AG04449 (cell line): ENCODE measurements around the gene LRP1B.
"Not testable (repeated sequence)": the region's sequence is repeated elsewhere in the genome, so short reads cannot be mapped to it uniquely, and the experiment has no call there.

Source experiments
- CTCF ChIA-PET: fragments of 350-600 bp; formaldehyde crosslinking; extraction: SDS; loops from one replicate; lab custom pipeline; 2021; ENCODE audit warnings: antibody characterized with exemption; lab: Yijun Ruan, JAX
- POLR2A ChIA-PET: fragments of 400-600, 350-600 bp; formaldehyde crosslinking; extraction: SDS; loops from one replicate; lab custom pipeline; 2020; ENCODE audit warnings: antibody characterized with exemption, inconsistent platforms; lab: Yijun Ruan, JAX
- DNase-seq: peaks from one replicate; pipeline ENCODE4 v3.0.0-alpha.2; 2010; ENCODE audit warnings: low read depth, low spot score
- H3K4me3 ChIP-seq: 2 replicates; pipeline ENCODE4 v1.5.1; 2011; ENCODE audit warnings: low read depth, mild to moderate bottlenecking, control low read depth, low read length
- CTCF ChIP-seq: IDR thresholded peaks from one replicate; pipeline ENCODE4 v1.5.1; 2011; ENCODE audit warnings: mild to moderate bottlenecking, moderate library complexity, low read length, control low read depth, inconsistent platforms; ENCODE audit not compliant: insufficient read depth; ENCODE audit errors: missing control alignments

LRP1B gene

GRCh38 chr2:140972724-140973123 lies 1158.1 kb downstream of the LRP1B start:
- CTCF ChIA-PET = no interaction called here
- no peak for TF ChIP-seq CTCF
- POLR2A ChIA-PET = no interaction called here
- DNase-seq = no peak
- H3K4me3 ChIP-seq = no peak overlapping the region

GRCh38 chr2:140964324-140964723 lies 1166.5 kb downstream of the LRP1B start:
- H3K4me3 ChIP-seq, CTCF ChIA-PET, DNase-seq, POLR2A ChIA-PET: not testable (repeated sequence)

GRCh38 chr2:140949932-140950331 lies 1180.9 kb downstream of the LRP1B start:
- DNase-seq = no peak
- TF ChIP-seq CTCF = no peak
- ChIA-PET CTCF (no interaction called here), POLR2A (no interaction called here)
- H3K4me3 ChIP-seq = no peak overlapping the region

GRCh38 chr2:140947236-140947635 lies 1183.6 kb downstream of the LRP1B start:
- DNase-seq = no peak
- ChIA-PET POLR2A (no interaction called here), CTCF (no interaction called here)
- TF ChIP-seq CTCF = no peak
- H3K4me3 ChIP-seq = no peak overlapping the region

GRCh38 chr2:140943867-140944266 lies 1186.9 kb downstream of the LRP1B start:
- CTCF ChIA-PET = no interaction called here
- DNase-seq = no peak
- no peak overlapping the region for H3K4me3 ChIP-seq
- POLR2A ChIA-PET = no interaction called here
- TF ChIP-seq CTCF = no peak

GRCh38 chr2:140942284-140942683 lies 1188.5 kb downstream of the LRP1B start:
- no peak for TF ChIP-seq CTCF
- ChIA-PET POLR2A (no interaction called here), CTCF (no interaction called here)
- no peak overlapping the region for H3K4me3 ChIP-seq
- DNase-seq = no peak

- CTCF ChIA-PET = no interaction called here
- POLR2A ChIA-PET = no interaction called here
- no peak overlapping the region for H3K4me3 ChIP-seq
- no peak for TF ChIP-seq CTCF
- no peak for DNase-seq
These were observed 1201.0 kb downstream of the LRP1B start for GRCh38 chr2:140929849-140930248.
